GM19438 (cell line): Measurements from ENCODE around the gene KLK14.

ENCODE experiments used
- ATAC-seq: cut with Tn5 transposase; IDR thresholded peaks from one replicate; pipeline ENCODE4 v1.9.1; 2021; ENCODE audit warnings: low read depth; ENCODE audit not compliant: unreplicated experiment

Gene KLK14

GRCh38 chr19:51089786-51090185, 7.1 kb upstream of the KLK14 start:
- ATAC-seq: no peak

GRCh38 chr19:51086153-51086850, 3.6 kb upstream of the KLK14 start:
- ATAC-seq: no peak

- ATAC-seq: no peak
Observed at GRCh38 chr19:51084505-51084904, 1.8 kb upstream of the KLK14 start.

- no peak for ATAC-seq
Observed at GRCh38 chr19:51083783-51084182, 1.1 kb upstream of the KLK14 start.

GRCh38 chr19:51083181-51083580, 494 bp upstream of the KLK14 start:
- ATAC-seq: no peak

DNA sequence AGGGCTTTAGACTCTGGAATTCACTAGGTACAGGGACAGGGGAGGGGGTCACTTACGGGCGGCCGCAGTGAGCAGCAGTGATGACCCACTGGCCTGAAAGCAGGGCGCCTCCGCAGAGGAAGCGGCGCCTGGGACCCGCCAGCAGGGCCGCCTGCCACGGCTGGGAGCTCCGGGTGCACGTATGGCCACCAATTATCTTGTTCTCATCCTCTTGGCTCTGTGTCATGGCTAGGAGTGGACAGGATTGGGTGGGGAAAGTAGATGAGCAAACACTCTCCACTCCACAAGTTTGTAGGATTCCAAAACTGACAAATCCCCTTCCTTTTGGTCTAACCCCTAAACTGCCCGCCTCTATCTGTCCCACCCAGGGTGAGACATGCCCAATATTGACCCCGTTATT, 1.2 kb downstream of the KLK14 start:
- no peak for ATAC-seq

DNA sequence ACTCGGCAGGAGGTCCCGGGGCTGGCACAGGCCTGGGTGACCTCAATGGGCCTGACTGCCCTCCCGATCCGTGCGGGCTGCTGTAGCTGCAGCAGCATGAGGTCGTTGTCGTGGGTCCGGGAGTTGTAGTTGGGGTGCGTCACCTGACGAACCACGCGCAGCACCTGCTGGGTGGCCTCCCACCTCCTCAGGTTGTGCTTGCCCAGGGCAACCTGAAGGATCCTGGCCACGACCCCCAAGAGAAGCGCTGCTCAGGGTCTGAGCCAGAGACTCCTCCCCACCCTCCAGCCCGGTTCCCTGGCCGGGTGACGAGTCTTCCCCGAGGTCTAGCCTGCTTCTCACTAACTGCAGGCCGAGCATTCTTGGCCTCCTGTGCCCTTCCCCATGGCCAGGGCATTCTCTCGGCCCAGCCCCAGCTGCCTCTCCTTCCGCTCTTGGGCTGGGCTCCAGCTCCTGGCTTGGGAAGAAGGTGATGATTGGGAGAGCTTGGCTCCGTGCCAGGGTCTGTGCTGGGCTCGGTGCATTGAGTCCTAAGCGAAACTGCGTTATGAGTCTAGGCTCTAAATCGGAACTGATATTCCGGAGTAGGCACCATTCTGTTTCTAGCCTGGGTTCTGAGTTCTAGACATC, 3.1 kb downstream of the KLK14 start:
- ATAC-seq: no peak

DNA sequence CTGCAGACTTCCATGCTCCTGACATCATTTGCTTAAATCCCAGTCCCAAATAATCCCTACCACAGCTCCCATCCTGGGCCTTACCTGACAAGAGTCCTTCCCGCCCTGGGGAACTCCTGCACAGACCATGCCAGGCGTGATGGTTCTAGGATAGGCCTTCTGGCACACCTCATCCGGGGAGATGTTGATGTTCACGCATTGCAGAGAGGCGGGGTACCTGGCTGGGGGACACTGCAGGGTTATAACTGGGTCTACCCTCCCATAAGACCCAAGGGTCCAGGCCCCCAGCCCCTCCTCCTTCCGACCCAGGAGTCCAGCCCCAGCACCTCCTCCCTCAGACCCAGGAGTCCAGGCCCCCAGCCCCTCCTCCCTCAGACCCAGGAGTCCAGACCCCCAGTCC, 4.0 kb downstream of the KLK14 start:
- ATAC-seq: no peak

DNA sequence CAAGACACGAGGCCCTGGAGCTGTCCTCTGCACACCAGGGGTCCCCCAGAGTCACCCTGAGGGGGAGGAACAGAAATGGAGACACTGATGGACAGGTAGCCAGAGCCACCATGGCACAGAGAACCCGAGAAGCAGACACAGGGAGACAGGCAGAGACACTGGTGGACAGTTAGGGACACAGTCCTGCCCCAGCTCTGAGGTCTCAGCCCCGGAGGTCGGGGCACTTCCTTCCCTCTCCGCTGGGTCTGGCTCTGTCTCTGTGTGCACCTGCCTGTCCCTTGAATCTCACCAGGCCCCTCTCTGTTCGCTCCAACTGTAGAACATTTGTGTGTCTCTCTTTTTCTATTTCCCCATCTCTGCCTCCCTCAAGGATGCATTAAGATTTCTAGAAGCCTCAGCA, 4.6 kb downstream of the KLK14 start:
- ATAC-seq: no peak

GRCh38 chr19:51076631-51077213, 6.0 kb downstream of the KLK14 start:
- no peak for ATAC-seq

- no peak for ATAC-seq
Observed at GRCh38 chr19:51075998-51076397, 6.7 kb downstream of the KLK14 start.

GRCh38 chr19:51071095-51071405, 11.6 kb downstream of the KLK14 start:
- no peak for ATAC-seq

DNA sequence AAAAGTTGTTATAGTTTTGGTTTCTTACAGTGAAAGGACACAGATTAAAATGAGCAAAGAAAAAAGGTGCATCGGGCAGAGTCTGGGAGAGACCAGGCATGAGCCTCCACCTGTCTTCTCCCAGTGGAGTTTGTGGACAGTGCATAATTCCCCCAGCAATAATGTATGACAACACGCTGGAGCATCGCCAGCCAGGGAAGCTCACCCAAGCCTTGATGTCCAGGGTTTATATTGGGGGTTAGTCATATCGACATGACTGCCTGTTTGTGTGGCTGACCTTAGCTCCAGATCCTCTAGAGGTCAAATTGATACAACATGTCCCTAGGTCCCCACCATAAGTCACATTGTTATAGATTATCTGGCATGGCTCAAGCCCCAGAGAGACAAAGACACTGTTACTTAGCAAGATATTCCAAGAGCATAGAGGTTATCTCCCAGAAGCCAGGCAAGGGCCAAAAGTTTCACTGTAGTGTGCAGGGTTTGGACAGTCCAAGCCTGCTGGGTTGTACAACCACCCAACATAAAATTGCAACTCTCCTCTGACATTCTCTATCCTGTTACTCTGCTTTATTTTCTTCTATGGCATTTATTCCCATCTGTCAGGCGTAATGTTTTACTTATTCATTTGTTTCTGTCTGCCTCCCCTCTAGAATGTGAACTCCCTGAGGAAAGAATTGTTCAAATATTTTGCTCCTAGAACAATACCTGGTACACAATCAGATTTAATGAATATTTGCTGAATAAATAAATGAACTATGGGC, 12.2 kb downstream of the KLK14 start:
- ATAC-seq: no peak

- no peak for ATAC-seq
Observed at GRCh38 chr19:51066393-51067186, 16.1 kb downstream of the KLK14 start.

- ATAC-seq: no peak
Observed at GRCh38 chr19:51065221-51065960, 17.3 kb downstream of the KLK14 start.

DNA sequence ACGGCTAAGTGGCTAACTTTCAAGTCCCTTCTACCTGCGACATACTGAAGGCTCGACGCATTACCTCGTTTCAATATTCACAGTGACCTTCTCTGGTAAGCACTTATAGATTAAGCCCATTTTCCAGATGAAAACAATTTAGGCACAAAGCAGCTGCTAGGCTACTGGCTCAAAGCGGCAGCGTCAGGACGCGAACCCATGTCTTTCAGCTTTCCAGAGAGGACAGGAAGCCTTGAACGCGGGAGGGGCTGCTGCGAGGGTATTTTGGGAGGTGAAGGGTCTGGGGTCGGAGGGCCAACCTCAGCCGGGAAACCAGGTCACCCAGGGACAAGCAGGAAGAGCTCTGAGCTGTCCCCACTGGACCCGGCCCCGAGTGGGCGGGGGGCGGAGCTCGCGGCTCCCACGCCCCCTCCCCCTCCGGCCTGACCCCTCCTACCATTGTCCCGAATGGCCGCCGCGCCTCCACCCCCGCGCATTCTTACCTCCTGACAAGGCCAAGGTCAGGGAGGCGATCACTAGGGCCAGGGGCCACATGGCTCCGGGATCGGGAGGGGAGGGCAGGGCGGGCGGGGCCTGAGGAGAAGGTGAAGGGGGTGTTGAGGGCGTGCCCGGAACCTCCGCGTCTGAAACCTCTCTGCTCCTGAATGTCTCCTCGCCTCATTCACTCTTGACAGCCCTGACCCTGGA, 18.0 kb downstream of the KLK14 start, which contains the start of gene KLK13:
KLK13 (minus strand) TSS at position 559 of the 687 bp plus-strand sequence; CDS start at position 534, 25 bp downstream.
- no peak for ATAC-seq

DNA sequence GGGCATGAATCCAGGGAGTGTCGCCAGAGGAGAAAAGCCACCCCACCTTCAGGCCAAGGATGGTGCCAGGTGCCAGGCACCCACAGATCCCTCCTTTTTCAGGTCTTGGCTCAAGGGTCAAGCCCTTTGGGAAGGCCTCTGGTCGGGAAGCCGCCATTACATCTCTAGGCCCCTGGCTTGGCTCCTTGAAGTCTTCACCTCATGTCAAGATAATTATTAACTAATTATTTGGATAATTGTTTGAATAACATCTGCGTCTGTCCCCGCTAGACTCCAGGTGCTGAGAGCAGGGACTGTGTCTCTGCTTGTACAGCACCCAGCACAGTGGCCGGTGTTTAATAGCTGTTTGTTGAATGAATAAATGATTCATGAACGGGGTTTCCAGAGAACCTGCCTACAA, 19.0 kb downstream of the KLK14 start:
- ATAC-seq: no peak

DNA sequence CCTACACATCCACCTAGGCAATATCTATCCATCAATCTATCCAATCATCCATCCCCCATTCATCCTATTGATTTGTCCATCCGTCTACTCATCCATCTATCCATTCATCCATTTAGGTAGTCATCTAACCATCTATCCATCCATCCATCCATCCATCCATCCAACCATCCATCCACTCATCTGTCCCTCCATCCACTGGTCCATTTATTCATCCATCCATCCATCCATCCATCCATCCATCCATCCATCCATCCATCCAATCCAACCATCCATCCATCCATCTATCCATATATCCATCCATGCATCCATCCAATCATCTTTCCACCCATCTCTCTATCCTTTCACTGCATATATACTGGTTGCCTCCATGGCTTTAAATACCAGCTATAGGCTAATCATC, 21.7 kb downstream of the KLK14 start:
- no peak for ATAC-seq

GRCh38 chr19:51060336-51060735, 22.4 kb downstream of the KLK14 start:
- ATAC-seq: no peak
